ENCODE results near the gene SECISBP2L. TPM values are rescaled to one million over a fixed set of nuclear protein-coding genes. Genes with fewer than 3 reads are reported as not detected.

The SECISBP2L gene
- total and polyA plus RNA-seq, 9 of the 15 experiments (the other 6 are each of a cell fraction or from before 2014, with no cell fraction given), result 0.55 to 14.1 (median 10.4) TPM

DNA sequence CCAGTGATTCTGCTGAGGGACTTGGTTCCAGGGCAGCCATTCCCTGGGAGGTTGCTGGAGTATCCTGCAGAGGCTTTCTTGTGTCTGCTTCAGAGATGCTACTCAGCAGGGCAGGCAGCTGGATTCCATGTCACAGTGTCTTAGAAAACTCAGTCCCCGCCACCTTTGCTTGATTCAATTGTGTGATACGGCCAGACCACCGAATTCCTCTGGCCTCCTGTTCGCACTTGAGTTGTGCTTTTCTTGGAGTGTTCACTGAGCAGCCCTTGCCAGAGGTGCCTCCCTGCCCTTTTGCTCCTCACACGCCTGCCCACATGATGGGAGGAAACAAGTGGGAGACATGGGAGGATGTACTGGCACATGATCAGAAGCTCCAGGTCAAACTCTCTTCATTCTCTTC is 62.9 kb downstream of the SECISBP2L start:
- no peak overlapping the region for H3K4me3 ChIP-seq
- no peaks in the 10 kb centered on the region for H3K9me1 ChIP-seq (ENCODE audit: control insufficient read depth, insufficient read depth, low read length)
- TF ChIP-seq ZNF695 (CRISPR knock-in tag; IDR thresholded peaks at IDR 0.05) (no peak), NRF1 (conservative IDR thresholded peaks at IDR 0.05 in 1 of 2, IDR thresholded peaks at IDR 0.05 in 1 of 2) (no peak)
- H3K36me3 ChIP-seq (ENCODE audit: control insufficient read depth, insufficient read depth, low read length), result no peaks in the 10 kb centered on the region
- H3K9me3 ChIP-seq (replicated peaks; ENCODE audit: control insufficient read depth, insufficient read depth, low read depth, low read length), result no peaks in the 10 kb centered on the region
- H4K20me1 ChIP-seq (replicated peaks; ENCODE audit: control insufficient read depth, insufficient read depth, low read length), result no peaks in the 10 kb centered on the region
- FAIRE-seq, result no peak
- H3K4me2 ChIP-seq (ENCODE audit: insufficient read depth, low read length), result no peak overlapping the region
- intact Hi-C loops (cut with micrococcal nuclease), result loop anchor here (5.0 kb wide), 1 partner anchor 164 kb away; no protein-coding TSS in a partner anchor
- H3K27ac ChIP-seq (ENCODE audit: extremely low read depth, low read depth, low read length), result no peak overlapping the region
- H3K27me3 ChIP-seq (ENCODE audit: control insufficient read depth in 2 of 2, insufficient read depth in 2 of 2, low read length in 2 of 2), result no peaks in the 10 kb centered on the region
- no peaks in the 10 kb centered on the region for H3K79me2 ChIP-seq (ENCODE audit: control insufficient read depth, insufficient read depth, low read length)
- in situ Hi-C loops (cut with MboI), result no loop called here
- no peak overlapping the region for H2AFZ ChIP-seq (ENCODE audit: low read depth, low read length)
- ChIA-PET POLR2A (no interaction called here), CTCF (ENCODE audit: low intra/inter-chr PET ratio) (no interaction called here)
- no peak overlapping the region for H3K9ac ChIP-seq (ENCODE audit: insufficient read depth in 1 of 2, low read depth in 2 of 2, low read length in 2 of 2)
- WGBS (ENCODE audit: insufficient coverage, low coverage, missing lambda C conversion rate), result 14% methylated on average over 5 of the region's 5 CpGs
- no peak for ATAC-seq
- H3K4me1 ChIP-seq (replicated peaks in 1 of 2; ENCODE audit: control insufficient read depth in 2 of 2, insufficient read depth in 2 of 2, low read length in 2 of 2), result peaks cover 0 to 2% of the 10 kb centered on the region in 2 experiments; a peak in 1 of 5 replicates
- no TSS peak for BruUV-seq (replicated peaks)
- no peak for DNase-seq (ENCODE audit: extremely low read depth in 1 of 4, low spot score in 3 of 4)

DNA sequence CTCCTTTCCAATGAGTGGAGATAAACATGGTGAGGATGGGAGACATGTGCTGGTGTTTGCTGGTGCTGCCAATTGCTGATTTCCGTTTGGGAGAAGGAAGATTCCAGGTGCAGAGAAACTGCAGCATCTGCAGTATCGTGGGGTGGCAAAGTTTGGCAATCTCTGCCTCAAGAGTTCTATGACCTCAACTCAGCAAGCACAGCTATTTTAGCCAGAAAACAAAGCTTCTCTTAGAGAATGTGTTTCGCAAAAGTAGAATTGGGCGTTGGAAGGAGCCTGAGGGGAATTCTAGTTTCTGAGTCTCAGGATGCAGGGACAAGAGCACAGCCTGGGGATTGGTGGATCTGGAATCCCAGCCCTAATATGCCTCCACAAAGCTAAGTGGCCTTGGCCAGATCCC is 64.3 kb downstream of the SECISBP2L start:
- no peak for FAIRE-seq
- no peaks in the 10 kb centered on the region for H3K9me3 ChIP-seq (replicated peaks; ENCODE audit: control insufficient read depth, insufficient read depth, low read depth, low read length)
- H3K4me3 ChIP-seq, result no peak overlapping the region
- no peaks in the 10 kb centered on the region for H3K9me1 ChIP-seq (ENCODE audit: control insufficient read depth, insufficient read depth, low read length)
- no peaks in the 10 kb centered on the region for H3K27me3 ChIP-seq (ENCODE audit: control insufficient read depth in 2 of 2, insufficient read depth in 2 of 2, low read length in 2 of 2)
- H3K27ac ChIP-seq (ENCODE audit: extremely low read depth, low read depth, low read length), result no peak overlapping the region
- in situ Hi-C loops (cut with MboI), result no loop called here
- no peak overlapping the region for H3K9ac ChIP-seq (ENCODE audit: insufficient read depth in 1 of 2, low read depth in 2 of 2, low read length in 2 of 2)
- CTCF ChIA-PET (ENCODE audit: low intra/inter-chr PET ratio), result no interaction called here
- no peak overlapping the region for H2AFZ ChIP-seq (ENCODE audit: low read depth, low read length)
- 19% methylated on average over 4 of the region's 4 CpGs for WGBS (ENCODE audit: insufficient coverage, low coverage, missing lambda C conversion rate)
- peaks cover 0 to 2% of the 10 kb centered on the region in 2 experiments; a peak in 1 of 5 replicates for H3K4me1 ChIP-seq (replicated peaks in 1 of 2; ENCODE audit: control insufficient read depth in 2 of 2, insufficient read depth in 2 of 2, low read length in 2 of 2)
- no peak overlapping the region for H3K4me2 ChIP-seq (ENCODE audit: insufficient read depth, low read length)
- intact Hi-C loops (cut with micrococcal nuclease), result loop anchor here (5.0 kb wide), 1 partner anchor 165 kb away; no protein-coding TSS in a partner anchor
- no peaks in the 10 kb centered on the region for H3K36me3 ChIP-seq (ENCODE audit: control insufficient read depth, insufficient read depth, low read length)
- no peaks in the 10 kb centered on the region for H3K79me2 ChIP-seq (ENCODE audit: control insufficient read depth, insufficient read depth, low read length)
- H4K20me1 ChIP-seq (replicated peaks; ENCODE audit: control insufficient read depth, insufficient read depth, low read length), result no peaks in the 10 kb centered on the region
- ATAC-seq, result no peak
- TF ChIP-seq U2AF1 (optimal IDR thresholded peaks at IDR 0.05; ENCODE audit: low read depth, low read length) (no peak), FOXK2 (conservative IDR thresholded peaks at IDR 0.05 in 1 of 2, IDR thresholded peaks at IDR 0.05 in 1 of 2; ENCODE audit: low read depth in 2 of 2) (0 out of 4 replicates have a peak, but pooled peaks of 1 of the 2 experiments have one; percentile 28)
- no TSS peak for BruUV-seq (replicated peaks)
- DNase-seq (ENCODE audit: extremely low read depth in 1 of 4, low spot score in 3 of 4), result no peak
- POLR2A ChIA-PET, result no interaction called here
